Osteocyte (in vitro differentiated cells): Measurements from ENCODE around the gene CRHR2. TPM values are rescaled to one million over a fixed set of nuclear protein-coding genes. Genes with fewer than 3 reads are reported as not detected.
A peak's percentile ranks its signal among the peaks of the same experiment; 100 is the strongest.

Experiments used
- DNase-seq: peaks from one replicate; pipeline ENCODE4 v3.0.0; 2021; ENCODE audit warnings: mixed read lengths; ENCODE audit not compliant: unreplicated experiment; ENCODE audit errors: extremely low spot score
- H3K27ac Mint-ChIP-seq: one replicate; pipeline ENCODE4 v1.8.0; 2021; ENCODE audit warnings: mild to moderate bottlenecking, mixed read lengths; ENCODE audit not compliant: unreplicated experiment
- H3K27me3 Mint-ChIP-seq: one replicate; pipeline ENCODE4 v1.8.0; 2021; ENCODE audit warnings: mixed read lengths; ENCODE audit not compliant: unreplicated experiment
- H3K36me3 Mint-ChIP-seq: one replicate; pipeline ENCODE4 v1.8.0; 2021; ENCODE audit warnings: mixed read lengths; ENCODE audit not compliant: unreplicated experiment
- H3K4me1 Mint-ChIP-seq: one replicate; pipeline ENCODE4 v1.8.0; 2021; ENCODE audit warnings: mixed read lengths; ENCODE audit not compliant: unreplicated experiment
- H3K4me3 Mint-ChIP-seq: one replicate; pipeline ENCODE4 v1.8.0; 2021; ENCODE audit warnings: mild to moderate bottlenecking, moderate library complexity, mixed read lengths; ENCODE audit not compliant: unreplicated experiment
- H3K9me3 Mint-ChIP-seq: one replicate; pipeline ENCODE4 v1.8.0; 2021; ENCODE audit warnings: mixed read lengths; ENCODE audit not compliant: unreplicated experiment
- long read RNA-seq: library from polyadenylated mRNA; unstranded; transcript quantifications from one replicate; pipeline ENCODE4 v2.0.0, GENCODE V29; 2021
- total RNA-seq: library from RNA; stranded (reverse); gene quantifications from 2 replicates; pipeline ENCODE4 v1.2.1, GENCODE V29; 2021
- TF ChIP-seq, protein P1 (sequence below): fragments of 200-600 bp; sonication (generic); IDR thresholded peaks from 2 replicates; pipeline ENCODE4 v1.5.0; 2021; ENCODE audit warnings: antibody characterized with exemption, mild to moderate bottlenecking, moderate library complexity

Gene CRHR2
- not detected in 2 replicates for total RNA-seq
- long read RNA-seq: 0 reads

- Mint-ChIP-seq H3K4me1 (peaks cover 10% of the 10 kb centered on the region), H3K4me3 (peak within 1 kb of the TSS; percentile 62), H3K36me3 (no peaks in the 10 kb centered on the region), H3K9me3 (no peaks in the 10 kb centered on the region), H3K27ac (no peak within 1 kb of the TSS), H3K27me3 (peaks cover 84% of the 10 kb centered on the region)
- no peak for DNase-seq
- TF ChIP-seq, protein P1, sequence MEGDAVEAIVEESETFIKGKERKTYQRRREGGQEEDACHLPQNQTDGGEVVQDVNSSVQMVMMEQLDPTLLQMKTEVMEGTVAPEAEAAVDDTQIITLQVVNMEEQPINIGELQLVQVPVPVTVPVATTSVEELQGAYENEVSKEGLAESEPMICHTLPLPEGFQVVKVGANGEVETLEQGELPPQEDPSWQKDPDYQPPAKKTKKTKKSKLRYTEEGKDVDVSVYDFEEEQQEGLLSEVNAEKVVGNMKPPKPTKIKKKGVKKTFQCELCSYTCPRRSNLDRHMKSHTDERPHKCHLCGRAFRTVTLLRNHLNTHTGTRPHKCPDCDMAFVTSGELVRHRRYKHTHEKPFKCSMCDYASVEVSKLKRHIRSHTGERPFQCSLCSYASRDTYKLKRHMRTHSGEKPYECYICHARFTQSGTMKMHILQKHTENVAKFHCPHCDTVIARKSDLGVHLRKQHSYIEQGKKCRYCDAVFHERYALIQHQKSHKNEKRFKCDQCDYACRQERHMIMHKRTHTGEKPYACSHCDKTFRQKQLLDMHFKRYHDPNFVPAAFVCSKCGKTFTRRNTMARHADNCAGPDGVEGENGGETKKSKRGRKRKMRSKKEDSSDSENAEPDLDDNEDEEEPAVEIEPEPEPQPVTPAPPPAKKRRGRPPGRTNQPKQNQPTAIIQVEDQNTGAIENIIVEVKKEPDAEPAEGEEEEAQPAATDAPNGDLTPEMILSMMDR: peak; percentile 44
Measured at GRCh38 chr7:30682212-30683083, at the start of gene CRHR2. TSS of gene CRHR2 (minus strand) at chr7:30682456. CDS start at chr7:30682280, 176 bp downstream.

DNA sequence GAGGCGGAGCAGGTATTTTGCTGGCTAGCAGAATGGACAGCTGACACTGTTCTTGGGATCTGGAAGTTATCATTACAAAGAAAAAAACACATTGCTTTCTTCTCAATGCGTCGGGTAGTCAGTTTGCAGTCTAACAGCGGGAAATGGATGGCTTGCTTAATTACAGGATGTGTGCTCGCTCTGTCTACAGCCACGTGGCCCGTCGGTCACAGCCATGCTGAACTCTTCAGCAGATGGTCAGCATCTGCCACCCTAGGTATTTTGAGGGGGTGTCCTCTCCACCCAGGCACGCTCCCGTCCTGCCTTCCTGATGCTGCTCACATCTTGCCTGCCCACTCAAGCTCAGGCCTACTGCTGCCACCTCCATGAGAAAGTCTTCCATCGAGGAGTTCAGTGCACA, 49.3 kb upstream of the CRHR2 start:
- DNase-seq: no peak
- TF ChIP-seq, protein P1: no peak
- Mint-ChIP-seq H3K9me3 (no peaks in the 10 kb centered on the region), H3K27me3 (peaks cover 74% of the 10 kb centered on the region), H3K36me3 (no peaks in the 10 kb centered on the region), H3K4me1 (no peaks in the 10 kb centered on the region), H3K4me3 (no peak overlapping the region), H3K27ac (no peak overlapping the region)

- Mint-ChIP-seq H3K27me3 (peaks cover 74% of the 10 kb centered on the region), H3K36me3 (no peaks in the 10 kb centered on the region), H3K4me1 (no peaks in the 10 kb centered on the region), H3K4me3 (no peak overlapping the region), H3K27ac (no peak overlapping the region), H3K9me3 (no peaks in the 10 kb centered on the region)
- no peak for DNase-seq
- TF ChIP-seq, protein P1: no peak
Measured at GRCh38 chr7:30730996-30731395, 48.7 kb upstream of the CRHR2 start.

- H3K27ac Mint-ChIP-seq: no peak overlapping the region
- no peak overlapping the region for H3K4me3 Mint-ChIP-seq
- no peaks in the 10 kb centered on the region for H3K9me3 Mint-ChIP-seq
- H3K27me3 Mint-ChIP-seq: peaks cover 75% of the 10 kb centered on the region
- no peak for DNase-seq
- TF ChIP-seq, protein P1: no peak
- no peaks in the 10 kb centered on the region for H3K36me3 Mint-ChIP-seq
- H3K4me1 Mint-ChIP-seq: no peaks in the 10 kb centered on the region
Measured at GRCh38 chr7:30730097-30730496, 47.8 kb upstream of the CRHR2 start.

DNA sequence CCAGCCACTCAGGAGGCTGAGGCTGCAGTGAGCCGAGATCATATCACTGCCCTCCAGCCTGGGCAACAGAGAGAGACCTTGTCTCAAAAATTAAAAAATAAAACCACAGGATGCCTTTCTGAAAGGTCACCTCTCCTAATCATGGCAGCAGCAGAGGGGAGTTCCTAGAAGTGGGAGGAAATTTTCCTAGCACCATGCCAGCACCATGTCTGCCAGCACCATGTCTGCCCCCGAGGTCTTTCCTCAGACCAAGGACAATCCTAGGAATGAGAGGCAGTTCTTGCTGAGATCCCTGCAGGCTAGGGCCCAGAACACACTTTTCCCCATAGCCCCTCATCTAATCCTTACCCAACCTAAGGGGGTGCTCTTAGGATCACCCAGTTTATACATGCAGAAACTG, 47.4 kb upstream of the CRHR2 start:
- Mint-ChIP-seq H3K4me3 (no peak overlapping the region), H3K4me1 (no peaks in the 10 kb centered on the region), H3K27ac (no peak overlapping the region), H3K36me3 (no peaks in the 10 kb centered on the region), H3K9me3 (no peaks in the 10 kb centered on the region), H3K27me3 (peaks cover 75% of the 10 kb centered on the region)
- TF ChIP-seq, protein P1: no peak
- no peak for DNase-seq
